HFF-Myc (cell line): ENCODE data around the gene MAP4K3.

Experiments used
- DNase-seq: peaks from one replicate; pipeline ENCODE4 v3.0.0-alpha.2; 2011; ENCODE audit warnings: low read depth; ENCODE audit errors: extremely low read depth
- H3K4me3 ChIP-seq: replicated peaks from 2 replicates; pipeline ENCODE4 v1.5.1; 2011; ENCODE audit warnings: low read depth, mild to moderate bottlenecking, control low read depth, low read length
- TF ChIP-seq, protein P1 (sequence below): IDR thresholded peaks from 2 replicates; pipeline ENCODE4 v1.5.1; 2012; ENCODE audit warnings: mild to moderate bottlenecking, low read depth, low read length, control low read depth; ENCODE audit errors: missing control alignments

MAP4K3 gene

DNA sequence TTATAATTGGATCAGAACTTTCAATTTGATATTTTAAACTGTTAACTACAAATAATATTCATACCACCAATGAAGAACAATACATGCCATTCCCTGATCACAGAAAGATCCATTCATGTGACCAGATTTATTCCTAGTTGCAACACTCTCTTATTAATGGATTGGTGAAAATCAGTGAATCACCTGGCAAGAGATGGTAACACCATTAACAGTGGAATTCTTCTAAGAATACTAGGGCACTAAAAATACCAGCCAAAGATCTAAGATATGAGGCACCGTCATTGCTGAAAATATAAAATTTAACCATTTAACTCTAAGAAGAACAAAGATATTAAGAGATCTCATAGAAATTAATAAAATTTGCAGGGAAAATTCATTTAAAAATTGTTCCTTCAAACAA lies 58.1 kb downstream of the MAP4K3 start:
- DNase-seq = no peak
- TF ChIP-seq, protein P1, sequence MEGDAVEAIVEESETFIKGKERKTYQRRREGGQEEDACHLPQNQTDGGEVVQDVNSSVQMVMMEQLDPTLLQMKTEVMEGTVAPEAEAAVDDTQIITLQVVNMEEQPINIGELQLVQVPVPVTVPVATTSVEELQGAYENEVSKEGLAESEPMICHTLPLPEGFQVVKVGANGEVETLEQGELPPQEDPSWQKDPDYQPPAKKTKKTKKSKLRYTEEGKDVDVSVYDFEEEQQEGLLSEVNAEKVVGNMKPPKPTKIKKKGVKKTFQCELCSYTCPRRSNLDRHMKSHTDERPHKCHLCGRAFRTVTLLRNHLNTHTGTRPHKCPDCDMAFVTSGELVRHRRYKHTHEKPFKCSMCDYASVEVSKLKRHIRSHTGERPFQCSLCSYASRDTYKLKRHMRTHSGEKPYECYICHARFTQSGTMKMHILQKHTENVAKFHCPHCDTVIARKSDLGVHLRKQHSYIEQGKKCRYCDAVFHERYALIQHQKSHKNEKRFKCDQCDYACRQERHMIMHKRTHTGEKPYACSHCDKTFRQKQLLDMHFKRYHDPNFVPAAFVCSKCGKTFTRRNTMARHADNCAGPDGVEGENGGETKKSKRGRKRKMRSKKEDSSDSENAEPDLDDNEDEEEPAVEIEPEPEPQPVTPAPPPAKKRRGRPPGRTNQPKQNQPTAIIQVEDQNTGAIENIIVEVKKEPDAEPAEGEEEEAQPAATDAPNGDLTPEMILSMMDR = no peak
- H3K4me3 ChIP-seq = no peak overlapping the region

DNA sequence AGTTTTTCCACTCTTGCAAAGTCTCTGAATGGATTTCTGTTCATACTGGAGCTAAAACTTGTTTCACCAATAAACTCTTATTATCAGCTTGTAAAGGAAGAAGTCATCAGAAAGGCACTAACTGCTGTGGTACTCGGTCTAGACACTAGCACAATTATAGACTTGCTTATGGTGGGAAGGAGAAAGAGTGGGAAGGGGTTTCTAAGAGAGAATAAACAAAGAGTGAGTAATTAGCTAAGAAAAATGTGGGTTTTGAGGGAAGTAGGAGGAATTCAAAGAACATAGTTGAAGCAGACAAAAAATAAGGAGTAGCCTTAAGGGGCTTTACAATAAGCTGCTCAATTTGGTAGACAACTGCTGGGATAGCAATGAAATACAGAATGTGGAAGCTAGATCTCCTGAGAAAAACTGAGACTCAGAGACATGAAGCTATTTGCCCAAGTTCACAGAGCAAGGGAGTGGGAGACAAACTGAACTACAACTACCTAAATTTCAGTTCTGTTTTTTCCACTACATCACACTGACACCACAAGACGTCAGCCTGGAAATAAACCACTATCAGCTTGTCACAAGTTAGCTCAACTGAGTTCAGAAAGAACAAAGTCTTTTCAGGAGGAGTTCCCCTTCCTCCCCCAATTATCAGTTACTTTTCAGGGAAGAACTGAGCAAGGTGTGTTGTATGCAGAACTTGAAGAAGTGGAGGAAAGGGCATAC lies 59.7 kb downstream of the MAP4K3 start:
- TF ChIP-seq, protein P1 = no peak
- H3K4me3 ChIP-seq = no peak overlapping the region
- no peak for DNase-seq

DNA sequence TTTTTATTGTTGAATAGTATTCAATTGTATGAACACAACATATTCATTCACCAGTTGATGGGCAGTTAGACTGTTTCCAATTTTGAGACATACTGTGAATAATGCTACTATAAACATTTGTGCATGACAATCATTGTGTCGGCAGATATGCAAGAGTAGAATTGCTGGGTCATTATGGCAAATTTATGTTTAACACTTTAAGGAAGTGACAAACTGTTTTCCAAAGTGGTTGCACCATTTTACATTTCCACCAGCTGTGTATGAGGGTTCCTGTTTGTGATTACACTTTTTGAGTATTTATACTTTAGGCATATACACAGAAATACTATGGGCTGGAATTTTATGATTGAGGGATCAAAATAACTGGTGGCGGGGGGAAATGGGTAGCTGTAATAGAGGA lies 61.2 kb downstream of the MAP4K3 start:
- no peak overlapping the region for H3K4me3 ChIP-seq
- no peak for DNase-seq
- TF ChIP-seq, protein P1 = no peak

GRCh38 chr2:39373181-39373802 lies 63.8 kb downstream of the MAP4K3 start:
- TF ChIP-seq, protein P1 = no peak
- DNase-seq = no peak
- H3K4me3 ChIP-seq = no peak overlapping the region

DNA sequence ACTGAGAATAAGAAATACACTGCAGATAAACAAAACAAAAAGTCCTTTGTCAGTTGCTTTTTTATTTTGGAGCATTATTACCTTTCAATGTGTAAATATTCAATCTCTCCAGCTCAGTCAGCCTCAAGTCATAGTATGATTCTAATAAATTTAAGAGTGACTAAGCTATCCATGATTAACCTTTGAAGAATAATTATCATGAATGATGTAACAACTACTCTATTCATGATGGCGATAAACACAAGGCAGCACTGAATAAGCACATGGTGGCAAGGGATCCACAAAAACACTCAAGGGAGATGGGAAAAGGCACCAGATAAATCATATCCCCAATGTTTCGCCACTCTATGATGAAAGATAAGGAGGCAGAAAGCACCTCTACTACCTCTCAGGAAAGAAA lies 67.0 kb downstream of the MAP4K3 start:
- TF ChIP-seq, protein P1 = no peak
- H3K4me3 ChIP-seq = no peak overlapping the region

DNA sequence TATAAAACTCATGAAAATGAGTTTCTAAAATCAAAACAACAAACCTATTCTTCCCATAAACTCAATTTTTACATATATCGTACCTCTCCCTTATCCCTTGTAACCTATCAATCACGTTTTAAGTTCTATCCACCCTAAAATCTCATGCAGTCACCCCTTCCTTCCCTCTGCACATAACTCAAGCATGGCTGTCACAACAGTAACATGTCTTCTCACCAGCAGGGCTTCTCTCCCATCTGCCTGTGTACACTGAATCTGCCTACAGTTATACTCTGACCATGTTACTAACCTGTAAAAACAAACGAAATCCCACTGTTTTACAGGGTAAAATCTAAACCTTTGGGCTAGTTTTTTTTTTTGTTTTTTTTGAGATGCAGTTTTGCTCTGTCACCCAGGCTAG lies 68.2 kb downstream of the MAP4K3 start:
- TF ChIP-seq, protein P1 = no peak
- DNase-seq = no peak
- H3K4me3 ChIP-seq = no peak overlapping the region

More for the DNA sequence above, 67.0 kb downstream of the MAP4K3 start:
- no peak for DNase-seq
